AG04450 (cell line): ENCODE results near the gene MGLL. TPM values are rescaled to one million over a fixed set of nuclear protein-coding genes. Genes with fewer than 3 reads are reported as not detected.

ENCODE experiments used
- CTCF ChIA-PET: fragments of 300-600, 350-600 bp; formaldehyde crosslinking; extraction: SDS; loops from one replicate; lab custom pipeline; 2022; ENCODE audit warnings: antibody characterized with exemption, inconsistent platforms; lab: Charles Lee
- POLR2A ChIA-PET: fragments of 350-600 bp; formaldehyde crosslinking; extraction: SDS; loops from one replicate; lab custom pipeline; 2021; ENCODE audit warnings: antibody characterized with exemption, inconsistent platforms; lab: Yijun Ruan, JAX
- DNase-seq: peaks from one replicate; pipeline ENCODE4 v3.0.0-alpha.2; 2011; ENCODE audit warnings: low read depth, low spot score
- H3K27ac ChIP-seq: one replicate; pipeline ENCODE4 v1.5.1; 2012; ENCODE audit warnings: low read depth, low read length, control low read depth
- H3K27me3 ChIP-seq: one replicate; pipeline ENCODE4 v1.6.0; 2012; ENCODE audit warnings: low read length; ENCODE audit not compliant: control insufficient read depth, insufficient read depth
- H3K4me3 ChIP-seq: 2 replicates; pipeline ENCODE4 v1.5.1; 2011; ENCODE audit warnings: mild to moderate bottlenecking, low read depth, low read length, control low read depth
- H3K9me3 ChIP-seq: 2 replicates; pipeline ENCODE4 v1.5.1; 2012; ENCODE audit warnings: low read length; ENCODE audit not compliant: control insufficient read depth, insufficient read depth
- polyA plus RNA-seq: library from polyadenylated mRNA; depleted of rRNA; stranded (reverse); fragments of >200 nt; gene quantifications from 2 replicates; pipeline ENCODE4 v1.2.3, GENCODE V29; 2011
- TF ChIP-seq, protein P1 (sequence below): IDR thresholded peaks from 2 replicates; pipeline ENCODE4 v1.5.1; 2011; ENCODE audit warnings: low read depth, low read length, control low read depth, inconsistent platforms

Gene MGLL
- polyA plus RNA-seq, 1 experiment, result 49.1 TPM

DNA sequence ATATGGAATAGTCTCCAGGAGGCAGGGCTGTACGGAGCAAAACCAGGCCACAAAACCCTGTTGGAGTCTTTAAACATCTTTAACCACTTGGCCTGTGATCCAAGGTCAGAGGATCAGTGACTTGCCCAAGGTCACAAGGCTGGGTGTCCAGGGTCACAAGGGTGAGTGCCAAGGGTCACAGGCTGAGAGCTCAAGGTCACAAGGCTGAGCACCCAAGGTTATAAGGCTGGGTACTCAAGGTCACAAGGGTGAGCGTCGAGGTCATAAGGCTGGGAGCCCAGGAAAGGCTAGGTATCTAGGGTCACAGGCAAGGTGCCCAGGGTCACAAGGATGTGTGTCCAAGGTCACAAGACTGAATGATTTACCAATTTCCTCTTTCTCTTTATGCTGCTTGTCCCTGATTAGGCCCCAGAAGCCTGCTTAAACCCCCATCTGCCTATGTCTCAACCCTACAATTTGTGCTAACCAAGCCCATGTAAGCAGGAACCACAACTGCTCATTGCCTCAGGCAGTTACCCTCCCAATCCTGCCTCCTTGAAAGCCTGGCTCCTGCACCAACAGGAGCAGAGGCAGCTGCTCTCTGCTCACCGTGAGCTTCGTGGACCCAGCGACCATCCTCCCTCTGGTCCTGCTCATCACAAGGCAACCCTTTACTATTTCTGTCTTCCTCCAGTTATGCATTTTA lies 51.5 kb downstream of the MGLL start:
- ChIA-PET CTCF (interaction anchor here (0.8 kb wide), 1 partner anchor 75 kb away, joined by 3 read pairs; no protein-coding TSS in a partner anchor), POLR2A (no interaction called here)
- Histone ChIP-seq H3K27ac (no peak overlapping the region), H3K27me3 (no peaks in the 10 kb centered on the region), H3K4me3 (no peak overlapping the region), H3K9me3 (peaks cover 7% of the 10 kb centered on the region; the same call in 1 of the 2 replicates)
- no peak for DNase-seq
- TF ChIP-seq, protein P1, sequence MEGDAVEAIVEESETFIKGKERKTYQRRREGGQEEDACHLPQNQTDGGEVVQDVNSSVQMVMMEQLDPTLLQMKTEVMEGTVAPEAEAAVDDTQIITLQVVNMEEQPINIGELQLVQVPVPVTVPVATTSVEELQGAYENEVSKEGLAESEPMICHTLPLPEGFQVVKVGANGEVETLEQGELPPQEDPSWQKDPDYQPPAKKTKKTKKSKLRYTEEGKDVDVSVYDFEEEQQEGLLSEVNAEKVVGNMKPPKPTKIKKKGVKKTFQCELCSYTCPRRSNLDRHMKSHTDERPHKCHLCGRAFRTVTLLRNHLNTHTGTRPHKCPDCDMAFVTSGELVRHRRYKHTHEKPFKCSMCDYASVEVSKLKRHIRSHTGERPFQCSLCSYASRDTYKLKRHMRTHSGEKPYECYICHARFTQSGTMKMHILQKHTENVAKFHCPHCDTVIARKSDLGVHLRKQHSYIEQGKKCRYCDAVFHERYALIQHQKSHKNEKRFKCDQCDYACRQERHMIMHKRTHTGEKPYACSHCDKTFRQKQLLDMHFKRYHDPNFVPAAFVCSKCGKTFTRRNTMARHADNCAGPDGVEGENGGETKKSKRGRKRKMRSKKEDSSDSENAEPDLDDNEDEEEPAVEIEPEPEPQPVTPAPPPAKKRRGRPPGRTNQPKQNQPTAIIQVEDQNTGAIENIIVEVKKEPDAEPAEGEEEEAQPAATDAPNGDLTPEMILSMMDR, result no peak

DNA sequence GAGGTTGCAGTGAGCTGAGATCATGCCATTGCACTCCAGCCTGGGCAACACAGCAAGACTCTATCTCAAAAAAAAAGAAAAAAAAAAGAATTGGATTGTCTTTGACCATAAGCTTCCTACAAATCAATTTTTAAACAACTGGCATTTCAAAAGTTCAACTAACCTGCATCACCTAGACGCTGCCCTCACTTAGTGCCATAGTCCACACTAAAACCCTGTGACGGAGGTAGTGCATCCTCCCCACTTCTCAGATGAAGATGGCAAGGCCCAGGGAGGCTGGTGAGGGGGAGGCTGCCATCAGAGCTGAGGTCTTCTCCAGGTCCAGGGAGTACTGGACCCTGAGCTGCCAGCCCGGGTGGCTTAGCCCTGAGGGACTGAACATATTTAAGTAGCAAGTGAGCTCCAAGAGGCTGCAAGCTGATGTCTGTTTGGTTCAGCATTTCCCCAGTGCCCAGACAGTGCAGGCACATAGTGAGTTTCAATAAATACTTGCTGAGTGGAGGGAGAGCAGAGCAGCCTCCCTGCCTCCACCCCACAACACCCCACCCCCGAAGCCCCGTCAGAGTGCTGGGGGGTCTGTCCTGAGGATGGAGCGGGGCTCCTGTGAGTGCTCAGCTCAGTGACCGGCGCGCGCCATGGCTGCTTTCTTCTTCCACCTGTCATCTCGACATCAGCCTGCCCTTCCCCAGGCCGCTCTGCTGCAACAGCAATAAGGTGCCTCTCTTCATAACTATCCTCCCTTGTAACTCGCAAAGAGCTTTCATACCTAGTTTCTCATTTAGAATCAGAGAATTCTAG lies 52.8 kb downstream of the MGLL start:
- Histone ChIP-seq H3K9me3 (peaks cover 7% of the 10 kb centered on the region; the same call in 1 of the 2 replicates), H3K4me3 (no peak overlapping the region), H3K27me3 (no peaks in the 10 kb centered on the region), H3K27ac (peak overlapping the region; percentile 90)
- POLR2A ChIA-PET, result interaction anchor here (0.6 to 1.1 kb wide), 2 partner anchors 13 to 22 kb away, joined by 3 read pairs; no protein-coding TSS in a partner anchor
- TF ChIP-seq, protein P1, result no peak
- CTCF ChIA-PET, result interaction anchor here (1.2 kb wide), 1 partner anchor 195 kb away, joined by 3 read pairs; no protein-coding TSS in a partner anchor
- DNase-seq, result no peak

DNA sequence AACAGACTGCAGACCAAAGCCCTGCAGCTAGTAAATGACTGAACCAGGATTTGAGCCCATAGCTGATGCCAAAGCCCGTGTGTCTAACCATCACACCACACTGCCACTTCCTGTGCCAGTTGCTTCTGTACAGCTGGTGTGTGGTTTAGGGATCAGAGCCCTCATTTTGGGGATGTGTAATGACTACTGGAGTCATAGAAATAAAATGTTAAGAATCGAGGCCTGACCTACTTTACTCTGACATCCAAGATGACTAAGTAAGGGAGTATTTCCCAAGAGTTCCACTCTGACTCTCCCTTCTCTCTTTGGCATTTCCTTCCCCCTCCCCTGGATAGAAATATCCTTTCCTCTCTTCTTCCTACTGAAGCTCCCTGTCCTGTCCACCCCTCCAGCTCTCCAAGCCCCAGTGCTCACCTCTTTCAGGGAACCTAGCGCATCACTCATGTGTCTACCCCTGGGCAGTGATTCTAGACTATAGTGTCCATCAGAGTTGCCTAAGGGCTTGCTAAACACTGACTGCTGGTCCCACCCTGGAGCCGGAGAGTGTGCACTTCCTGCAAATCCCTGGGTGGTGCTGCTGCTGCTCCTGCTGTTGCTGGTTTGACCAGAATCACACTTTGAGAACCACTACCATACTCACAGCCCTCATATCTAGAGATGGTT lies 53.8 kb downstream of the MGLL start:
- Histone ChIP-seq H3K4me3 (no peak overlapping the region), H3K9me3 (peaks cover 7% of the 10 kb centered on the region; the same call in 1 of the 2 replicates), H3K27ac (peak overlapping the region; percentile 90), H3K27me3 (no peaks in the 10 kb centered on the region)
- ChIA-PET CTCF (interaction anchor here (1.5 kb wide), 1 partner anchor 22 kb away, joined by 6 read pairs; no protein-coding TSS in a partner anchor), POLR2A (interaction anchor here (0.6 to 1.7 kb wide), 5 partner anchors 15 to 110 kb away, joined by 4 to 14 read pairs (median 8); no protein-coding TSS in a partner anchor)
- TF ChIP-seq, protein P1, result 0 out of 2 replicates have a peak, but pooled peaks have one; percentile 3
- DNase-seq, result peak; percentile 95

DNA sequence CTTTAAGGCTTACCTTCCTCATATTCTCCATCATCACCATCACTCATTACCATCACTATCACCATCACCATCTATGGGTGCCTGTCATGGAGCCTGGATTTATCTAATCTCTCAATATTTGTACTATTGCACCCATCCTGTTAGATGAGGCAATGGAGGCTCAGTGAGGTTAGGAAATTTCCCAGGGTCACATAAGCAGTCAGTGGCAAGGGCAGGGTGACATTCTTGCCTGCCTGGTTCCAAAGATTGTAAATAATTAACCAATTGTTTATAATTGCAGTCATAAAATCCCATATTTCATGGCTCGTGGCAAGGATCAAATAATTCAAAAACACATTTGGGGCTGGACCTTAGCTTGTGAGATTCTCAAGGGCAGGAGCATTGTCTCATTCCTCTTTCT lies 55.2 kb downstream of the MGLL start:
- H3K9me3 ChIP-seq, result no peaks in the 10 kb centered on the region
- H3K4me3 ChIP-seq, result no peak overlapping the region
- TF ChIP-seq, protein P1, result no peak
- H3K27ac ChIP-seq, result peak overlapping the region; percentile 34
- no peak for DNase-seq
- POLR2A ChIA-PET, result no interaction called here
- CTCF ChIA-PET, result interaction anchor here (0.5 to 1.5 kb wide), 3 partner anchors 24 to 50 kb away, joined by 3 to 6 read pairs (median 3); no protein-coding TSS in a partner anchor
- no peaks in the 10 kb centered on the region for H3K27me3 ChIP-seq
